HG03457 (cell line): ENCODE measurements around the gene DNAI1.

Source experiments
- ATAC-seq: cut with Tn5 transposase; IDR thresholded peaks from one replicate; pipeline ENCODE4 v1.9.1; 2021; ENCODE audit warnings: moderate number of reproducible peaks; ENCODE audit not compliant: unreplicated experiment

Gene DNAI1

DNA sequence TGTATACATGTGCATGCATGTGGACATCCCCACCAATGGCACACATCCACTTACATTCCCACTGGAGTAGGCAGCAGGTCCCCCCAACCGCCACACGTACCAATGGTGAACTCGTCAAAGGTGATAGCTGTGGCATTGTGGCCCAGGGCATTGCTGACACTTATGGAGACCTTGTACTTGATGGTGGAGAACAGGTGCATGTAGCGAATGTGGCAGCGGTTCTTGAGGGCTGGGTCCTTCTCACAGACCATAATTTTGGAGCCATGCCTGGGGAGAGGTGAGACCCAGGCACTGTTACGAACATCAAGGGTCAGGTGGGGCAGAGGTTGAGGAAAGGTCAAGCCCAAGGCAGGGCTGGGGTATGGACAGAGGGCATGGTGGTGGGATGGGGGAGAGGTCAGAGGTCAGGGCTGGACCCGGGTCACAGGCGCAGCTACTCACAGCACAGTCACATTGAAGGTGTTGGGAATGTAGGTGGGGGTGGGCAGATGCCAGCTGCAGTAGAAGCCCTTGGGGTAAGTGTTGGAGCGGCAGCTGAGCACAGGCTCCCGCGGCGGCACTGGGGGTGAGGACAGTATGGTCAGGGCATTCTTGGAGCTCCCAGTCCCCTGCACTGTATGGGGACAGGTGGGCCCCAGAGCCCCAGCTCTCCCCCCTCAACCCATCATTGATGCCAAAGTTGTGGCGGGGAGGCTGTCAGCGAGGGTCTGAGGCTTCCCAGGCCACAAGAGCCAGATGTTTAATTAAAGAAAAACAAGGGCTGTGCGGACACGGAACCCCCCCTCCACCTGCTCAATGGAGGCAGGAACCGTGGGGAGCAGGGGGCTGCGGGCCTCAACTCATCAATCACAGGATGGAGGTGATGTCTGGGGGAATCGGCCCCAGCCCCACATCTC is 99.1 kb downstream of the DNAI1 start:
- no peak for ATAC-seq

DNA sequence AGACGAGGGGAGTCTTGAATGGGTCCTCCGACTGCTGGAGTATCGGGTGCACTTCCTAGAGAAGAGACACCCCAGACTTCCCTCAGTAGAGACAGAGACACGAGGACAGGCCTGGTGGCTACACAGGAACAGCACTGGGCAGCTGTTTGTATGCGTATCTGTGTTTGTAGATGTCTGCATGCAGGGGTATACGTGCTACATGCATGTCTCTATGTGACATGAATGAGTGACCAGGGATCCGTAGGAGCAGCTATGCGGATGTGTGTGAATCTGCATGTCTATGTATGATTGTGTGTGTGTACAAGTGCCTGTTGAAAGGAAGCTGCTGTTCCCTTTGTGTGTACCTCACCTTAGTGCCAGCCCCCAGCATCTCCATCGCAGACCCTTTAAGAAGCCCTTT is 99.8 kb downstream of the DNAI1 start:
- ATAC-seq = no peak

DNA sequence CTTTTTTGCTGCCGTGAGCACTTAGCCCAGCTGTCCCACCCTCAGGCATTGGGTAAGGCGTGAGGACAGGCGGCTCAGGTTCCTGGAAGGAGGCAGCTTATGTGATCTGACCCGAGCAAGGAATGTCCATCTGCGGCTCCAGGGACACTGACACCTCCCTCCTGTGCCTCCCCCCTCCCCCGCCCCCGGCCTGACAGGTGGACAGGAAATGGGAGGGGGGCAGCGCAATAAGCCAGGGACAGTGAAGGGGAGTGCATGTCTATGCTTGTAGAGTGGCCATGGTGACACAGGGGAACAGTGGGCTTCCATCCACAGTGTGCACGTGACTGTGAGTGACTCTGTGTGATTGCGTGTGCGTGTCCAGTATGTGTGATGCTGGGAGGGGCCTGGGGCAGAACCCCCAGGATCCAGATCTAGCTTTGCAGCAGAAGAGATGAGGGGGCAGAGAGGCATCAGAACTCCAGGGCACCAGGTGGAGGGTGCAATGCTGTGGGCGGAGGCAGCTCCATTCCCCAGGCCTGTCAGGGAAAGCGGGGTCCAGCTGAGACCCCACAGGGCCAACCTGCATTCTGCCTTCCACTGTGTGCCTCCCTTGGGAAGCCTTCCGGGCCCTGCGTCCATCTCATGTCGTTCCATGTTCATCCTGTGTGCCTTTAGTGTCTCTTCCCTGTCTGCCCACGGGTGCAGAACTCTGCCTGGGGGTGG is 100.5 kb downstream of the DNAI1 start:
- ATAC-seq = no peak

DNA sequence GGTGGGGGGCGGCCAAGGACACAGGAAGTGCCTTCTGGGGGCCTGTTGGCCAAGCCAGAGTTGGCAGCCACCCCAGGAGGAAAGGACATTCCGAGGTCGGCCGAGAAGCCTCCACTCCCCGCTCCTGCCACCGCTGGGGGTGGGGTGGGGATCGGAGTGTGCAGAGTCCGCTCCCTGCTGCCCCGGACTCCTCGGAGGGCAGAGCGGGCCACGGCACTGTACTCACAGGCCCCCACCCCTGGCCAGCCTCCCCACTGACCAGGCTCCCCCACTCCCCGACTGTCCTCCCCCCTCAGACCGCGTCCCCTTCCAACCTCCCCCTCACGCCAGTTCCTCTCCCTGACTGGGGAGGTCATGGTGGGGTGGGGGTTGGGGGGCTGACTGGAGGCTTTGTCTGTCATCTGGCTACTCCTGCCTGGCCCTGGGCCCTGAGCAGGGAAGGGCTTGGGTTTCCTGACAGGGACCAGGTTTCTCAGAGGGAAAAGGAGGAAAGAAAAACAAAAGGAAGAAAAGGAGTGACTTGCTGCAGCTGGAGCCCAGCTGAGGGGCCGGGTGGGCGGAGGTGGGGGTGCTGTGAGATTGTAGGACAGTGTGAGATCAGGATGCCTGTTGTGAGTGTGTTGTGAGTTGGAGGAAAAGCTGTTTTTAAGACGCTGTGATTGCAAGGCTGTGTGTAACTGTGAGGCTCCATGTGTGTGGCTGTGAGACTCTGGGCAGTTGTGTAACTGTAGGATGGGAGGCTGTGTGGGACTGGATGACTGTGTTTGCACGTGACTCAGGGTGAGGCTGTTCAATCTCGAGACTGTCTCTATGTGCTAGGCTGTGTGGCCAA is 101.2 kb downstream of the DNAI1 start:
- ATAC-seq = no peak

DNA sequence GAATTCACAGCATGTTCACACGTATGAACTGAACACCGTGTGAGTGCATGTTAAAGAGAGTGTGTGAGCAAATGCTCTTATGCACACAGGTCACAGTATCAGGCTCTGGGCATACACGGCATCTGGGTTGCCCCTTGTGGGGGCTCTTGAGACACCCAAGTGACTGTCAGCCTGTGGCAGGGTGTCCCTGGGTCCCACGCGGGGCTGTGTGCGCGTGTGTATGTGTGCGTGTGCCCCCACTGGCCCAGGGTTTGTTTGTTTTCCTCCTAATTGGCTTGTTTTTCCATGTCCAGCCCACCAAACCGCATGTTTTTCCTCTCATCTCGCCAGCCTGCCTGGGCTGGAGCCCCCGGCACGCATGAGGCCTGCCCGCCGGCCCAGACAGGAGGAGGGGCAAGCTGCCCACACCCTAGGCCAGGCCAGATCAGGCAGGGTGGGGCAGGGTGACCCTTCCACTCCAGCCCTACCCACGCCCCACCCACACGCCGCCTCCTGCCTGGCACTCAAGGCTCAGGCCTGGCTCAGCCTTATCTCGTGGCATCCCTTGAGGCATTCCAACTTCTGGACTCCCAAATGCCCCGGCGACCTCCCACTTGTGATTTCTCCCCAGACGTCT is 102.1 kb downstream of the DNAI1 start:
- no peak for ATAC-seq

DNA sequence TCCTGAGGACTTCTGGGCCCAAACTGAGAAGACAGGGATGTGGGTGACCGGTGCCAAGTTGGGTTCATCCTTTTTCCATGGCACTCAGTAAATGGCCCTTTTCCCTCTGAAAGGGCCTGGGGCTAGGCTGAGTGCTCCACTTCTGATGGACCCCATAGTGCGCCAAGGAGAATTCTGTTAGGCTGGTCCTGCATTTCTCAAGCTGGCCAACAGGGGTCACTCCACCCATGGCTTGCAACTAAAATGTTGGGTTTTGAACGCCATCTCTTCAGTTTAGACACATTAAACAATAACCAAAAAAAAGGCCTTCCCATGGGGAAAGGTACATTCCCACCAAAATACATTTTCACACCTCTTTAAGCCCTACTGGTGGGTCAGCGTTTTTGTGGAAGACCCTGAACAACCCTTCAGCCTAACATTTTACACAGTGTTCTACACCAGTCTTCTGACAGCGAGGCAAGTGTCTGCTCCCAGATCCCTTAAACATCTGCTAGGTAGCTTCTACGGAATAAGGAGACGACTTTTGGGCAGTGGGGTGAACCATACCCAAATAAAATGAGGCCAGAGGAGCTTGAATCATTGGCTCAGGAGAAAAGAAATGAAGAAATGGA is 103.6 kb downstream of the DNAI1 start:
- no peak for ATAC-seq

DNA sequence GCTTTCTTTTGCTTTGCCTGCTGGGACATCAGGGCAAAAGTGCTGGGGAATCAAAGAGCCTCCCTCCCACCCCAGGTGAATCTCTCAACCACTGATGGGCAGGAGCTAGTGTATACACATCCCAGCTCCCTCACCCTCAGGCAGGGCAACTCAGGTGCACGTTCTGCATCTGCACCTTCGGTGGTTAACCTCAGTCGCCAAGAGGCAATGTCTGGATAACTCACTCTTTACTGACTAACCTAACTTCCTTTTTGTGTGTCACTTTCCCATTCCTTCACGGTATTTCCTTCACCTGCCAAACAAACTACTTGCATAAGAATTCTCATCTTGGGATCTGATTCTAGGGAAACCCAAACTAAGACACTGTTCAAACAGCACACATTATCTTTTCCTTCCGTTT is 104.7 kb downstream of the DNAI1 start:
- no peak for ATAC-seq

DNA sequence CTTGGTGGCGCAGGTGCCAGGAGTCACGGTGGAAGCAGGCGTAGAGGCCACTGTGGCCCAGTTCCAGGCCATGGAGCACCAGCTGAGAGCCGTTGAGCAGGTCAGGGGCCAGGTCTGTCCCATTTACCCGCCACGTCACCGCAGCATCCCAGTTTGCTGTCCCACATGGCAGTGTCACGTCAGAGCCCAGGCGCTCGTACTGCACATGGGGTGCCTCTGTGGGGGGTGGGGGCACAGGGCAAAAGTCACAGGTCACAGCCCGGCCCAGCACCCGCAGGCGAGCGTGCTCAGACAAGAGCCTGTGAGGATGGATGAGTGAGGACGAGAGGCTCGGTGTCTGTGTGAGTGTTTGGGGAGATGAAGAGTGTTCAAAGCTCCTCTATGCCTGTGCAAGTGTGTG is 106.0 kb downstream of the DNAI1 start:
- ATAC-seq = no peak

DNA sequence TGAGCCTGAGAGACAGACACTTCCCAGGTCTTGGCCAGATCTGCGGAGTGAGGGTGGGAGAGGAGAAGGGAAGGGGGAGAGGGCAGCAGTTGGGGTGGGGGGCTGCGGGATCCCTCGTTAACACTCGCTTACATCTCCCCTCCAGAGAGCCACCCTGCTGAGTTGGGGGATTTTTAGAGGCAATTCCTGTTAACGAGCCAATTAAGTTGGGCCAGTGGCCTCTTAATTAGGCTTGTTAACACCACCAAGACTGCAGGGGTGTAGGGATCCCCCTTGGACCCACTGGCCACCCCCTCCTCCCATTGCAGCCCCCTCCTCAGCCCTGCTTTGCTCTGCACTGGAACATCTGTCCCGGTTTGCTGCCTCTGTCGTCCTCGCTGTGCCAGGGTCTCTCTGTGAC is 107.3 kb downstream of the DNAI1 start:
- ATAC-seq = no peak

DNA sequence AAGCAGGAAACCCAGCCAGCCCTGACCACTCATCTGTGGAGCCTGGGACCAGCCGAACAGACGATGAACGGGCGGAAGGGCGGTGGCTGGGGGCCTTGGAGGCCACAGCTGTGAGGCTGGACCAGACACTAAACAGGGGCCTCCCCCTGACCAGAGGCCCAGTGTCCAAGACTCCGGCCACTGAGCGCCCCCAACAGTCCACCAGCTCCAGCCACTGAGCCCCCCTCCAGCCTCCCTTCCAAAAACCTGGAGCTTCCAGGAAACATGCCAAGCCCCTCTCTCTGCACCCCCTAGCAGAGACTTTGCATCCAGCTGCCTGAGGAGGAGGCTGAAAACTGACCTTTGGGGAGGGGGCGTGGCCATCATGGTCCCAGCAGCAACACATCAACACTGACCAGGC is 107.7 kb downstream of the DNAI1 start:
- no peak for ATAC-seq

DNA sequence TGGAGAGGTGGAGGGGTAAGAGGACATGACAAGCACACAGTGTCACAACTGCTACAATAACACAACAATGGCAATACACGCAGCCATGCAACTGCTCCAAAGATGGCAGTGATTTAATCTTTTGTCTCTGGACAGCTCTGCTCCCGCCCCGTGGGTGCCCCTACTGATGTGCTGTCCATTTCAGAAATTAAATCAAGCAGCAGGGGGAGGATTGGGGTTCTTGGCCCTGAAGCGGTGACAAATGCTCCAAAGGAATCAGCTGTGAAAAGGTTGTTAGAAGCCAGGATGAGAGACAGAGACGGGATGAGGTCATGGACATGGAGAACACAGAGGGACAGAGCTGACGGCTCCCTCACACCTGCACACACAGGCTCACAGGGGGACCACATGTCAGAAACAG is 108.4 kb downstream of the DNAI1 start:
- no peak for ATAC-seq

DNA sequence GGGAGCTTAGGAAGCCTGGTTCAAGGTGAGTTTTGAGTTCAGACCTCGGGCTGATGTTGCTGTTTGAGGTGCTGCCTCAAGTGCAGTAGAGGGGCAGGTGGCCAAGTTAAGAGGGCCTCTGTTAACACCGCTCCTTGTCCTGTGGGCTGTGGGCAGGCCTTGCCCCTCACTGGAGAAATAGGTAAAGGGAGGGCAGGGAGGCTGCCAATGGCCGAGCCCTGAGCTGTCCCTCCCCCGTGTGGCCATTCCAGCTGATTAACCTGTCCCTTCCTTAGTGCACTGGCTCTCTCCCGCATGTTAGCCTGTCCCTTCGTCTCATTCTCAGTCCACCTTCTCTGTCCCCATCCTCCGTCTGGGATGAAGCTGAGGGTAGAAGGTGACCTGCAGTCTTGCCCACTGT is 109.5 kb downstream of the DNAI1 start:
- ATAC-seq = no peak

DNA sequence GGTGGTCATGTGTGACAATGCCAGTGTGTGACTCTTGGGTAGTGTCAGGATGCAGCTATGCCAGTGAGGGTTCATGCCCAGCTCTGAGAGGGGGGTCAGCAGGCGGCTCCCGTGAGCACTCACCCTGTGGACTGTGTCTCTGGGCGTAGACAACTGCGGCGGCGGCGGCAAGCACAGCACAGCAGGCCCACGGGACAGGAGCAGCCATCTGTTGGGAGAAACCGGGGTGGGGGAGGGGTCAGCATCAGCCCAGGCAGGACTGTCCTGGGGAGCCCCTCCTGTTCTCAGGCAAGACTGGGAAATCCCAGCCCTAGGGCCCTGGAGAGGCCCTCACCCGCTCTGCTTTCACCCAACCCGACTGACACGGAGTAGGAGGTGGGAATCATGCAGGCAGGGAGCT is 110.2 kb downstream of the DNAI1 start:
- no peak for ATAC-seq

DNA sequence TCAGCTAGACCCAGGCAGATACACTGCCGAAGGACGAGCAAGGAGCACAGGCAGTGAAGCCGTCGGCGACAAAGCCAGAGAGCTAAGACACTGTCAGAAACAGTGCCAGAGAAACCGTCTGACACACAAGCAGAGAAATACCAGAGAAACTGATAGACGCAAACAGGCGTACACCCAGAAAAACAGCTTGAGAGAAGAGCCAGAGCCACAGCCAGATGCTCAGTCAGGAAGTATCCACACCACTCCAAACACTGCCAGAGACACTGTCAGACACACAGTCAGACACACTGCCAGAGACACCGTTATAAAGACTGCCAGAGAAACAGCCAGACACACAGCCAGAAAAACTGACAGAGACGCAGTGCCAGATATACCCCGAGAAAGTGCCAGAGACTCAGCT is 111.8 kb downstream of the DNAI1 start:
- ATAC-seq = no peak
